HS-5 (cell line): ENCODE data around the gene C1orf115.
A peak's percentile ranks its signal among the peaks of the same experiment; 100 is the strongest.
"Not testable (repeated sequence)": the region's sequence is repeated elsewhere in the genome, so short reads cannot be mapped to it uniquely, and the experiment has no call there.

Experiments used
- DNase-seq: peaks from one replicate; pipeline ENCODE4 v3.0.0-alpha.2; 2012; ENCODE audit warnings: low read depth

The C1orf115 gene

DNA sequence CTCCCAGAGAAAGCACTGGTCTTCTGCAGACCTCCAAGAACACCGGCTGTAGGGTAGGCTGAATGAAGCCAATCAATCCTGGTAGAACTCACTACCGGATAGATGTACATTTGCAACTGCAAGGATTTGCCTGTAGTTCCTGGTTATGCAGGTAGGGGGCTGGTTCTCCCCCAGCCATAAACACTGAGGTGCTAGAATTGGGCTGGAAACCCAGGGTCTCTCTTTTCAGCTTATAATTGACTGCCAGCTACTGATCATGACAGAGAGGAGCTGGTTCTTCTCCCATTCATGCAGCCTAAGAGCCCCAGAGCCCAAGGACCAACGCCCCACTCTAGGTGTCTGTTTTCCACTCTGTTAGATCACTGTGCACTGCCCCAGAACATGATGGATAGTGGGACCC lies 36.5 kb downstream of the C1orf115 start:
- no peak for DNase-seq

DNA sequence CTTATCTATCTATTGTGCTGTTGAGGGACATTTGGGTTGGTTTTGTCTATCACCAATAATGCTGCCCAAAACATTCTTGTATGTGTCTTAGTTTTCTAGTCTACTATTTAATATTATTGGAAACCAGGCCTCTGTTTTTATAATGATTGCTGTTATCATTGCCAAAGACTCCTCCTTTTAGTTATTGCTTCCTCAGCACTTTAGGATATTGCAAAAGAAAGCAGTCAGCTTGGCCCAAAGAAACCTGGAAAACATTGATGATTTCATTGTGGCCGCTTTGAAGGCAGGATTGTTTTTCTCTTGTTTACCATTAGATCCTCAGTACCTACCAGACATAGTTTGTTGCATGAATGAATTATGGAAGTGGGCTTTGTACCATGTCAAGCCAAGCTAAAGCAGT lies 37.4 kb downstream of the C1orf115 start:
- DNase-seq, result no peak

DNA sequence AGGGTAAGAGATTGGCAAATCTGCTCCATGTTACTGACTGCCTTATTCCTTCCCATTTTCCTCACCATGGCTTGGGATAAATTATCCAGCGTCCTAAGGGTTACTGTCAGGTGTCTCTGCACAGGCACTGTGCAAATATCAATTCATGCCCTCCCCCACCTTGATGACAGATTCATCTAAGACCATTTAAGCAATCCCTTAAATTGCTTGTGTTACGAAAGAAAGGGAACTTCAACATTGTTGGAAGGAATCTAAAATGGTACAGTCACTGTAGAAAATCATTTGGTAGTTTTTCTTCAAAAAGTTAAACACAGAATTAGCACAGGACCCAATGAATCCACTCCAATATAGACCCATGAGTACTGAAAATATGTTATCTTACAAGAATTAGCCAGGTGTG lies 40.3 kb downstream of the C1orf115 start:
- DNase-seq, result no peak

DNA sequence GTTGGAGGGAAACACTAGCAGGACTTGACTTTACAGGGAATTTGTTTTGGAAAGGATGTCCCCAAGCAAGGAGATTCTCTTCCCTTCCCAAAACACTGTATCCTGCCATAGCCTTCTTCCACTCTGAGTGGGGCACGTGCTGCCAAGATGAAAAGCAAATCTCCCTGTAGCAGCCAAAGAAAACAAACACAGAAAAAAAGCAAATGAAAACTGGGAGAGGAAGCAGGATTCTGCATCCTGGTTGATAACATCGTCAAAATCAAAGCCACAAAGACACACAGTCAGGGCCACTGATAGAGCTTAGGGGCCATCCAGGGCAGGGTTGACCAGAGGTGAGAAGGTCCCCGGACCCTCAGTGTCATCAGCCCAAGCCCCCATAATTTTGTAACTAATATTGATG lies 42.0 kb downstream of the C1orf115 start:
- no peak for DNase-seq

DNA sequence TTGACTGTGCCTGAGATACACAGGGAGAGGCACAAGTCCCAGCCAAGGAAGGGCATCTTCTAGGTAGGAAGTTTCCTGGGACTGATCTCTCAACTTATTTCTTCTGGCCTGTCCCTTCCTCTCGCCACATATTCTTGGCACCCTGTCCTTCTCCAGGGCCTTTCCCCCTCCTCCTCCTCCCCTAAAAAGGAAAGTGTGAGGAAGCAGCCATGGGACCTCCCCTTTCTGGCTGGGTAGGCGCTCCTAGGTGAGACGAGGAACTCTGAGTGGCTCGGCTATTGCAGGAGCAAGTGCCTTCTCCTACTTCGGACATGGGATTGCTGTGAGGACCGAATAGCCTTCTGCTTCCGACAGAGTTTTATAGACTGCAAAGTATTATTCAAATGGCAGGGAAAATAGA lies 42.5 kb downstream of the C1orf115 start:
- DNase-seq, result no peak

DNA sequence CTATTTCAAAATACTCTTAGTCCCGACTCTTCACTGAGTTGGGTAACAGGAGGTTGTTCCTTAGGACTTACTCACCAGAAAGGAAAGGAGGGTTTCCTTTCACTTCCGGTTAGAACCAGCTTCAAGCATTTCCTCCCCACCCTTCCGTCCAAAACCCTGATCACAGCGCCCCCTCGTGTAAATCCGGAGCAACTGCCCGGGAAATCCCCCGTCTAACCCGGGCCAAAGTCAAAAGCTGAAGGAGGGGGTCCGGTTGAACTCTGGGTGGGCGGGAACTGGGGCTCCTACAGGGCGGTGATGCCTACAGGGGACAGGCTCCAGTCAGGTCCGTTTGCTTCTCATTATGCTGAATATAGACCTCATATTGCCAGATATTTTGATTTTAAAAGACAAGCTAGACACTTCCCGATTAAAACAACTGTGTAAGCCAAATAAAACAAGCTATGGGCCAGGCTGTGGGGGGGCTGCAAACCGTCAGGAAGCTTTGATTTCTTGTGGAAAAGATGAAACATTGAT lies 43.0 kb downstream of the C1orf115 start:
- DNase-seq, result peak; percentile 87

DNA sequence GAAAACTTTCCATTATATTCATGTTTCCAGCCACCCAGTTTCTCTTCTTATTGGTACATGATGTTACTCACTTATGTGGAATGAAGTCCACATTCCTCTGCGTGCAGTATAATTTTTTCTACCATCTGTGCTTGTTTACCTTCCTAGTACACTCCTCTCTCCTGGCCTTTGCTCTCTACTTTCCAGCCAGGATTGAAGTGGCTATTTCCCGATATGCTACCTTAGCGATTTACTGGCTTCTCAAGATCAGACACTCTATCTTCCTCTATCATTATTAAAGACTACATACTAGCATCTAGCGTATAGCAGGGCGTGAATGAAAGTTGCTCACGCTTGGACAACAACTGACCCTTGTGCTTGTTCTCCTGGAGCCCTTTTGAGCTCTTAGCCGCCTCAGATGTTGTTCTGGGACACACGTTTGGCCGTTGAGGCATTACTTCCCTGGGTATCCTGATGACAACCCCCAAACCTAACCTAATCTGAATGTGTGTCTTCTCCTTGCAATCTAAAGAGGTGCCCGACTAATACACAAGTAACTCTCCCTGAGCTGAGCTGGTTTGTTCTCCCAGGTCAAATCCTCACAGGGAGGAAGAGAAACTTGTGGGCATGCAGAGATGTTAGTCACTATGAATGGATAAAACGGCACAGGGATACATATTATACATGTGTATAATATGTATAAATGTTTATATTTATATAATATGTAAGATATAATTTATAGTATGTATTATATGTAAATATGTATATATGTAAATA lies 44.6 kb downstream of the C1orf115 start:
- DNase-seq, result peak; percentile 71

DNA sequence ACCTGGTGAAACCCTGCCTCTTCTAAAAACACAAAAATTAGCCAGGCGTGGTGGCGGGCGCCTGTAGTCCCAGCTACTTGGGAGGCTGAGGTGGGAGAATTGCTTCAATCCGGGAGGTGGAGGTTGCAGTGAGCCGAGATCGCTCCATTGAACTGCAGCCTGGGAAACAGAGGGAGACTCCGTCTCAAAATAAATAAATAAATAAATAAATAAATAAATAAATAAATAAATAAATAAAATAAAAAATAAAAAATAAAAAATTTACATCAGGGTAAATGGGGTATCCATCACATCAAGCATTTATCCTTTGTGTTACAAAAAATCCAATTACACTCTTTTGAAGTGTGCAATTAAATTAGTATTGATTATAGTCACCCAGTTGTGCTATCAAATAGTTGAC lies 46.1 kb downstream of the C1orf115 start:
- DNase-seq, result not testable (repeated sequence)

DNA sequence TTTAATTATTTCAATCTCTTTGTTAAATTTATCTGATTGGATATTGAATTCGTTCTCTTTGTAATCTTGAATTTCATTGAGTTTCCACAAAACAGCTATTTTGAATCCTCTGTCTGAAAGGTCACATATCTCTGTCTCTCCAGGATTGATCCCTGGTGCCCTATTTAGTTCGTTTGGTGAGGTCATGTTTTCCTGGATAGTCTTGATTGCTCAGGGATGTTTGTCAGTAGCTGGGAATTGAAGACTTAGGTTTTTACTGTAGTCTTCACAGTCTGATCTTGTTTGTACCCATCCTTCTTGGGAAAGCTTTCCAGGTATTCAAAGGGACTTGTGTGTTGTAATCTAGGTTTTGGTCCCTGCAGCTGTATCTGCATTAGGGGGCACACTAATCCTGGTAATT lies 51.2 kb downstream of the C1orf115 start:
- DNase-seq, result no peak

DNA sequence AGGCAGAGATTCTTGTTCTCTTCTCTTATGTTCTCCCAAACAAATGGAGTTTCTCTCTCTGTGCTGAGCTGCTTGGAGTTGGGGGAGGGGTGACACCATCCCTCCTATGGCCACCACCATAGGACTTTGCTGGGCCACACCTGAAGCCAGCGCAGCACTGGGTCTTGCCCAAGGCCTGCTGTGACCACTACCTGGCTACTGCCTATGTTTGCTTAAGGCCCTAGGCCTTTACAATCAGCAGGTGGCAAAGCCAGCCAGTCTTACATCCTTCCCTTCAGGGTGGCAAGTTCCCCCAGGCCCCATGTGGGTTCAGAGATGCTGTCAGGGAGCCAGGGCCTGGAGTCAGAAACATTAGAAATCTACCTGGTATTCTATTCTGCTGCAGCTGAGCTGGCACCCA lies 51.7 kb downstream of the C1orf115 start:
- DNase-seq, result no peak

DNA sequence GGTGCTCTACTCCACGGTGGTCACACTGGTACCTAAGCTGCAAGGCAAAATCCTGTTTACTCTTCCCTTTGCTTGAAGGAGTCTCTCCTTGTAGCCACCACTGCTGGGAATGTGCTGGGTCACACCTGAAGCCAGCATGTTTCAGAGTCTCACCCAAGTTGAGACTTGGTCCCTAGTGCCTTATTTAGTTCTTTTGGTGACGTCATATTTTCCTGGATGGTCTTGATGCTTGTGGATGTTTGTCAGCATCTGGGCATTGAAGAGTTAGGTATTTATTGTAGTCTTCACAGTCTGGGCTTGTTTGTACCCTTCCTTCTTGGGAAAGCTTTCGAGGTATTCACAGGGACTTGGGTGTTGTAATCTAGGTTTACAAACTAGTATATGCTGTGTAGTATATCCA lies 52.4 kb downstream of the C1orf115 start:
- DNase-seq, result no peak

DNA sequence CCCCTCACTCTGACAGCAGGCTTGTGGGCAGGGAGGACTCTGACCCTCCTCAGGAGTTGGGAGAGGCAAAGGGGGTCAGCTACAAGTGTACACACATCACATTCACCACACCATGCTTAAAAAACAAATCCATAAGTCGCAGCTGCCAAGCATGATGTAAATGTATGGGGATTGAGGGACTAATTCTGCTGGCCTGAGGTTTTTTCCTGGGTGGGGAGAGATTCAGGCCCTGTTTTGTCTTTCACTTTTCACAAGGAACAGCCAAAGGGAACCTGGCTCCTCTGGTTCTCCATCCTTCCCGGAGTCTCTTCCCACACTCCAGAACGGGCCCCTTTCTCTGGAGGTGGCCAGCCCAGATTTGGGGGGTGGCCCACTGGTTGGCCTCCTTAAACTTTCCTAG lies 56.7 kb downstream of the C1orf115 start:
- no peak for DNase-seq

DNA sequence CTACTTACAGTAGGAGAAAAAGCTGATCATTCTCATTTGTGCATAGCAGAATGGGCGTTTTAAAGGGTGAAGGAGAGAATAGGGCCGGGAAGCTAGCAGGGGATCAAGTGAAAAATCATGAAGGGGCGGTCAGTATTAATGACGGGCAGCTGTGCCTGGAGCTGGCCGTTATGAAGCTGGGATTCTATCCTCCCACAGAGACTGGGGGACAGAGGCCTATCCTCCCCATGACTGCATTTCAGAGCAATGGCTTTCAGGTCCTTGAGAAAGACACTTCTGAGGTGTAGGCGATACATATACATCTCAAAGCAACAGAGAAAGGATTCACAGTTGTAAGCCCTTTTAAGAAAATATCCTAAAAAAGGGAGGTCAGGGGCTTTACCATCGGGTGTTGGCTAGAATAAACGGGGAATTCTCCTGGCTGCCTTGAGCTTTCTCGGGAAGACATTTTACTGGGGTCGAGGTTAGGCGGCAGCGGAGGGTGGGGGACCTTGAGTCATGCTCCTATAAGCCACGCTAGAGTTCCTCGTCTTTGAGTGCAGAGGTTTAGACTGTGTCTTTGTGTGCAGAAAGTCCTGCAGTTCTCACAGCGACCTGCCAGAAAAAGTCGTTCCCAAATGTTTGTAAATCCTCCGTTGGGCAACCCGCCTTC lies 57.4 kb downstream of the C1orf115 start:
- no peak for DNase-seq

DNA sequence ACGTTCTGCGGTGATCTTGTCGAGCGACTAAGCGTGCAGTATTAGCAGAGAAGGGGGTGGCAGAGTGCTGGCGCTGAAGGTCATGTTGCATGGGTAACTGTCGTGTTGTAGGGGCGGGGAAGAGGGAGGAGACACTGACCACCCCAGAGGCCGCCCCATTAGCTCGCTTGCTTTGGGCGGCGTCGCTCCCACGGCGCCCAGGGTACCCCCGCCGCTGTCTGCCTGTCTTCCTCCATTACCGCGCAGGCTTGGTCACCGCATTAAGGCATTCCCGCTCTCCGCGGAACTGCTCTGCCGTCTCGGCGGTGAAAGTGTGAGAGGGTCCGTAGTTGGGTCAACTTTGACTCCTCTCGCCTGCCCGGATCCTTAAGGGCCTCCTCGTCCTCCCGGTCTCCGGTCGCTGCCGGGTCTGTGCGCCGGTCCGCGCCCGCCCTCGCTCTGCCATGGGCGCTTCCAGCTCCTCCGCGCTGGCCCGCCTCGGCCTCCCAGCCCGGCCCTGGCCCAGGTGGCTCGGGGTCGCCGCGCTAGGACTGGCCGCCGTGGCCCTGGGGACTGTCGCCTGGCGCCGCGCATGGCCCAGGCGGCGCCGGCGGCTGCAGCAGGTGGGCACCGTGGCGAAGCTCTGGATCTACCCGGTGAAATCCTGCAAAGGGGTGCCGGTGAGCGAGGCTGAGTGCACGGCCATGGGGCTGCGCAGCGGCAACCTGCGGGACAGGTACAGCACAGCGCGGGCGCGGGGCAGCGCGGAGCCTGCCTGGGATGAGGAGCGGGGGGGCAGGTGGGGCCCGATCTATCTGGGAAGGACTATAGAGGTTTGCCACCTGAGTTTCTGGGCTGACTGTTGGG lies 58.1 kb downstream of the C1orf115 start, which contains the start of gene MTARC2:
Gene MTARC2, plus strand, starts transcription at position 234 of the 846 bp plus-strand sequence. Its CDS starts 210 bp downstream, at position 444.
- DNase-seq, result no peak
